ENCODE results near the gene SINHCAF.
A peak's percentile ranks its signal among the peaks of the same experiment; 100 is the strongest.
"Not testable (repeated sequence)": the region's sequence is repeated elsewhere in the genome, so short reads cannot be mapped to it uniquely, and the experiment has no call there.

SINHCAF gene

GRCh38 chr12:31325877-31326631 lies at the start of gene SINHCAF:
Gene SINHCAF, minus strand, starts transcription at chr12:31326150. Its CDS starts 27,946 bp downstream, at chr12:31298204.
- peak; percentile 91 for DNase-seq

GRCh38 chr12:31375422-31375821 lies 49.5 kb upstream of the SINHCAF start:
- DNase-seq, result not testable (repeated sequence)

- DNase-seq, result no peak
Measured at GRCh38 chr12:31371256-31371620, 45.3 kb upstream of the SINHCAF start.

- no peak for DNase-seq
Measured at GRCh38 chr12:31370531-31371255, 44.7 kb upstream of the SINHCAF start.

- no peak for DNase-seq
Measured at GRCh38 chr12:31369712-31370521, 44.0 kb upstream of the SINHCAF start.

GRCh38 chr12:31368666-31369361 lies 42.9 kb upstream of the SINHCAF start:
- DNase-seq, result peak; percentile 42

- no peak for DNase-seq
Measured at GRCh38 chr12:31366104-31366621, 40.2 kb upstream of the SINHCAF start.

GRCh38 chr12:31363831-31364230 lies 37.9 kb upstream of the SINHCAF start:
- DNase-seq, result no peak

- DNase-seq, result no peak
Measured at GRCh38 chr12:31363416-31363809, 37.5 kb upstream of the SINHCAF start.

- peak; percentile 56 for DNase-seq
Measured at GRCh38 chr12:31362759-31363415, 36.9 kb upstream of the SINHCAF start.

- DNase-seq, result peak; percentile 64
Measured at GRCh38 chr12:31362115-31362758, 36.3 kb upstream of the SINHCAF start.

- no peak for DNase-seq
Measured at GRCh38 chr12:31361730-31362114, 35.8 kb upstream of the SINHCAF start.

GRCh38 chr12:31355747-31356107 lies 29.8 kb upstream of the SINHCAF start:
- DNase-seq, result no peak

- DNase-seq, result peak; percentile 69
Measured at GRCh38 chr12:31353750-31354708, 28.1 kb upstream of the SINHCAF start.

GRCh38 chr12:31346267-31346666 lies 20.3 kb upstream of the SINHCAF start:
- no peak for DNase-seq

GRCh38 chr12:31343139-31343538 lies 17.2 kb upstream of the SINHCAF start:
- no peak for DNase-seq

GRCh38 chr12:31342286-31342685 lies 16.3 kb upstream of the SINHCAF start:
- peak; percentile 23 for DNase-seq

GRCh38 chr12:31339831-31340622 lies 14.1 kb upstream of the SINHCAF start:
- no peak for DNase-seq

- DNase-seq, result no peak
Measured at GRCh38 chr12:31337952-31338351, 12.0 kb upstream of the SINHCAF start.

- no peak for DNase-seq
Measured at GRCh38 chr12:31331242-31331641, 5.3 kb upstream of the SINHCAF start.
